Activated CD4-positive, alpha-beta T cell treated with anti-CD3 and anti-CD28 coated beads, Interleukin-2, Interleukin-6, amounts not matched to agents 100 ng/mL and 50 ng/mL, durations not matched to agents 16 hours and 8 hours (primary cell): ENCODE measurements around the gene KCNQ1.

Source experiments
- DNase-seq: peaks from one replicate; pipeline ENCODE4 v3.0.0-alpha.2; 2020

The KCNQ1 gene

DNA sequence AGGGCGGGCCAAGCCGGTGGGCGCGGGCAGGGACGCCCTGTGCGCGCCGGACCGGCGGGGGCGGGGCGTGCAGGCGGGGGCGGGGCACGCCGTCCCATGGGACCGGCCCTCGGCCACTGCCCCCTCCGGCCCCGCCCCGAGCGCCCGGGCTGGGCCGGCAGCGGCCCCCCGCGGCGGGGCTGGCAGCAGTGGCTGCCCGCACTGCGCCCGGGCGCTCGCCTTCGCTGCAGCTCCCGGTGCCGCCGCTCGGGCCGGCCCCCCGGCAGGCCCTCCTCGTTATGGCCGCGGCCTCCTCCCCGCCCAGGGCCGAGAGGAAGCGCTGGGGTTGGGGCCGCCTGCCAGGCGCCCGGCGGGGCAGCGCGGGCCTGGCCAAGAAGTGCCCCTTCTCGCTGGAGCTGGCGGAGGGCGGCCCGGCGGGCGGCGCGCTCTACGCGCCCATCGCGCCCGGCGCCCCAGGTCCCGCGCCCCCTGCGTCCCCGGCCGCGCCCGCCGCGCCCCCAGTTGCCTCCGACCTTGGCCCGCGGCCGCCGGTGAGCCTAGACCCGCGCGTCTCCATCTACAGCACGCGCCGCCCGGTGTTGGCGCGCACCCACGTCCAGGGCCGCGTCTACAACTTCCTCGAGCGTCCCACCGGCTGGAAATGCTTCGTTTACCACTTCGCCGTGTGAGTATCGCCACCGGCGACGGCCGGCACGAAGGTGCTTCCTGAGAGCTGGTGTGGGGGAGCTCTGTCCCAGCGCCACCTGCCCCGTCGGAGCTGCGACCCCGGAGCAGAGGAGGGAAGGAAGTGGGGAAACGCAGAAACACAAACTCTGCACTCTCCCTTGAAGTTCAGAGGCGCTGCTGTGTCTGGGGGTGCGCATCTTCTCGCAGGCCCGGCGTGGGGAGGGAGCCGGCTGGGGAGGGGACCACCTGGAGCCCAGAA, at the start of gene KCNQ1:
Gene KCNQ1, plus strand, starts transcription at position 188 of the 925 bp plus-strand sequence. Its CDS starts 91 bp downstream, at position 279.
- peak; percentile 52 for DNase-seq

- no peak for DNase-seq
Observed at GRCh38 chr11:2395211-2395730, 49.5 kb upstream of the KCNQ1 start.

DNA sequence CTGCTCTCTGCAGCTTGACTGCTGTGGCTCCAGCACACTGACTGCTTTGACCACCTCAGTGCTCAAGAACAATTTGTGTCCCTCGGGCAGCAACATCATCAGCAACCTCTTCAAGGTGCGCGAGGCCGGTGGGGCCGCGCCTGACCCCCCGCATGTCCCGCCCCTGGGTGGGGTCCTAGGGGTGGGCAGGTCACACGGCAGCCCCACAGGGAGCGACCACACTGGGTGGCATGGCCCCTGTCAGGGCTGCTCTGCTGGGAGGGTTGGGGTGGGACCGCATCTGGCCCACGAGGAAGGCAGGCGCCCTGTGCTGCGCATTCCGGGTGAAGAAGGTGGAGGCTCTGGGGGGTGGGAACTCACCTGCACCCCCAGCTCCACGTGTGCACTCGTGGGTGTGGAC, 49.0 kb upstream of the KCNQ1 start:
- DNase-seq, result no peak

GRCh38 chr11:2396471-2396870, 48.3 kb upstream of the KCNQ1 start:
- DNase-seq, result no peak

- no peak for DNase-seq
Observed at GRCh38 chr11:2397005-2397404, 47.8 kb upstream of the KCNQ1 start.

DNA sequence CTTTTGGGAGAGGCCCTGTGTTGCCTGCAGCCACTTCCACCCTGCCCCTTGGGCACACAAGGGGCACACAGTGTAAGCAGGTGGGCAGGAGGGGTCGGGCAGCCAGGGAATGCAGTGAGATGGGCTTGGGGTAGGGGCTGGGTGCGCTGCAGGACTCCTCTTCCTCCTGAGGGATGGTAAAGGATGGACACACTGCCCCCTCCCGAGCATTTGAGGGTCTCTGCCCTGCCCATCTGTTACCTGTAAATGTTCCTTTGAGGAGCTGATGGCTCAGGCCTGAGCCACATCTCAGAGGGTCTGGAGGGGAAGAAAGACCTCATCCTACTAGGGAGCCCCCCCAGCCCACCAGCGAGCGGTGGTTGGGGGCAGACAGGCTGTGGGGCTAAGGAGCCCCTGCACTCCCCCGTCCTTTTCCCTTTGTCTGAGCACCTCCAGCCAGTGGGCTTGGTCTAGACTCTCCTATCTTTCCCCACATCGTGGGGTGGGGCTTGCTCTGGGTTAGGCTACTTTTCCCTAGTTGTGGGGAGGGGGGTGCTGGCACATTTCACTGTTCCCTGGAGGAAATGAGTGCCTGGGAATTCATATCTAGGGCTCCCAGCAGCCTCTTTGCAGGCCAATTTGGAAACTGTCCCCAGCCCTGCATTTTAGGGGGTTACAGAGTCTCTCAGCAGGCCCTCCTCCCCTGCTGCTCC, 46.0 kb upstream of the KCNQ1 start:
- no peak for DNase-seq

- no peak for DNase-seq
Observed at GRCh38 chr11:2399488-2400068, 45.2 kb upstream of the KCNQ1 start.

DNA sequence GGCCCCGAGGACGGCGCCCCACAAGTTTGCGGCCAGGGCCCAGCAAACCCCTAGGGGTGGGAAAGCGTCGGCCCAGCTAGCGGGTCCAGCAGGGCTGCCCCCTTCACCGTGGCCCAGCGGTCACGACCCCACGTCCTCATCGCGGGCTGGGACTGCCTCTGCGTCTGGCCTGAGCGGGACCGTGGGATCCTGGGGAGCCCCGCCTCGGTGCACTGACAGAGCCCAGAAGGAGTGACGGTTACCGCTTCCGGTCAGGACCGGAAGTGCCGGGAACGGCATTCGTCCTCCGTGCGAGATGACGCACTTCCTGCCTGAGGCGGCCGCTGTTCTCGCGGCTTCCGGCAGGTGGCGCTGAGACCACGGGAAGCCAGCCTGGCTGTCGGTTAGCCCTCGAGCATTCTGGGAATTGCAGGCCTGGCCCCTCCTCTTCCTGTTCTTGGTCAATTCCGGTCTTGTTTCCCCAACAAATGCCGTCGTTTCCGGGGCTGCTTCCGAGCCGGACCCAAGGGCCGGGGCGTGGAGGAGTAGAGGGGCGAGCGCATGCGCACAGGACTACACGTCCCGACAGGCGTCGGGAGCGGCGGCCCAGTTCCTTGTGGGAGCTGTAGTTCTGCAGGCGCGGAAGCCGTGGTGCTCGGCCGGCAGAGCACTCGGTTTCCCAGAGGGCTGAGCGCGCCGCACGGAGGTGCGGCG, 44.6 kb upstream of the KCNQ1 start, which contains the start of gene TSSC4:
Gene TSSC4, plus strand, starts transcription at position 682 of the 693 bp plus-strand sequence. CDS start 1,884 bp downstream, outside the sequence.
- DNase-seq, result peak; percentile 100

DNA sequence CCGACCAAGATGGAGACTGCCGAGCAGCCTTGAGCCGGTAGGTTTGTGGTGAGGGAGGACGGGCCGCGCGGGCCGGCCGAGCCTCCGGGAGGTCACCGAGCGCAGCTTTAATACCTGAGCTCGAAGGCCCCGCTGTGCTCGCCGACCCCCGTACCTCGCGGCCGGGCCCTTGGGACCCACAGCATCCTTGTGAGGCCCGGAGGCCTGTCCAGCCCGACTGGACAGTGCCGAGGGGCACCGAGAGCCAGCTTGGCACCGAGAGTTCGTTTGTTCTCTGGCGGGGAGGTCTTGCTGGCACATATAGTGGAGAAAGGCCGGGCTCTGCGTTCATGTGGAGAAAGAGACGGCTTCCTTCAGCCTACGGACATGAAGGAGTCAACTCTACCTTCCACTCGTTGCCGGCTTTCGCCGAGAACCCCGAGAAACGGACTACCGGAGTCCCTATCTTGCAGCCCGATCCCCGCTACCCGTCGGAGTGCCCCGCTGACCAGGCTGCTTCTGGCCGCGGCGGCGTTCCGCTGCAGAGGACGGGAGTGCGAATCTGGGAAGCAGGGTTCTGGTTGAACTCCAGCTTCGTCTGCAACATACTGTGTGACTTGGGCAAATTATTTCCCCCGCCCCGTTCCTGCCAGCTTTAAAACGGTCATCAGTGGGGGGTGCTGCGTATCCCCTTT, 43.9 kb upstream of the KCNQ1 start:
- DNase-seq, result no peak

- DNase-seq, result no peak
Observed at GRCh38 chr11:2401436-2401984, 43.3 kb upstream of the KCNQ1 start.

- DNase-seq, result no peak
Observed at GRCh38 chr11:2402106-2402505, 42.7 kb upstream of the KCNQ1 start.

DNA sequence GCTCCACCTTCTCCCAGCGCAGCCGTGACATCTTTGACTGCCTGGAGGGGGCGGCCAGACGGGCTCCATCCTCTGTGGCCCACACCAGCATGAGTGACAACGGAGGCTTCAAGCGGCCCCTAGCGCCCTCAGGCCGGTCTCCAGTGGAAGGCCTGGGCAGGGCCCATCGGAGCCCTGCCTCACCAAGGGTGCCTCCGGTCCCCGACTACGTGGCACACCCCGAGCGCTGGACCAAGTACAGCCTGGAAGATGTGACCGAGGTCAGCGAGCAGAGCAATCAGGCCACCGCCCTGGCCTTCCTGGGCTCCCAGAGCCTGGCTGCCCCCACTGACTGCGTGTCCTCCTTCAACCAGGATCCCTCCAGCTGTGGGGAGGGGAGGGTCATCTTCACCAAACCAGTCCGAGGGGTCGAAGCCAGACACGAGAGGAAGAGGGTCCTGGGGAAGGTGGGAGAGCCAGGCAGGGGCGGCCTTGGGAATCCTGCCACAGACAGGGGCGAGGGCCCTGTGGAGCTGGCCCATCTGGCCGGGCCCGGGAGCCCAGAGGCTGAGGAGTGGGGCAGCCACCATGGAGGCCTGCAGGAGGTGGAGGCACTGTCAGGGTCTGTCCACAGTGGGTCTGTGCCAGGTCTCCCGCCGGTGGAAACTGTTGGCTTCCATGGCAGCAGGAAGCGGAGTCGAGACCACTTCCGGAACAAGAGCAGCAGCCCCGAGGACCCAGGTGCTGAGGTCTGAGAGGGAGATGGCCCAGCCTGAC, 41.7 kb upstream of the KCNQ1 start:
- no peak for DNase-seq

DNA sequence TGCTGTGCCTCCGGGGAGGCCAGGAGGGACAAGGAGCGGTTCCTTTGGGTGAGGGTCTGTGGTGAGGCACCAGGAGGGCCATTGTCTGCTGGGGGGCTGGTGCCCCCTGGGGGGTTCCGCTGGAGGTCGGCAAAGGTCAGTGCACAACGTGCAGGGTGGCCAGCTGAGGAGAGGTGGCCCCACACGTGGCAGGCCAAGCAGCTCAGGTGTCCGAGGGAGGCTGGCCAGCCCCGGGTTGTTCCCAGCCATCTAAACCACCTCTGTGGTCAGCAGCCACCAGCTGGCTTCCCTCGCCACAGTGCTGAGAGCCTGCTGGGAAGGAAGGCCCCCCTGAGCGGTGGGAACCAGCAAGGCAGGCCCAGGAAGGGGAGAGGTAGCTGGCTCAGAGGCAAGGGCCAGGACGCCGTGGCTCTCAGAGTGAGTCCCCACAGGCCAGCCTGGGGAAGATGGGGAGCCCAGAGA, 40.0 kb upstream of the KCNQ1 start:
- no peak for DNase-seq

DNA sequence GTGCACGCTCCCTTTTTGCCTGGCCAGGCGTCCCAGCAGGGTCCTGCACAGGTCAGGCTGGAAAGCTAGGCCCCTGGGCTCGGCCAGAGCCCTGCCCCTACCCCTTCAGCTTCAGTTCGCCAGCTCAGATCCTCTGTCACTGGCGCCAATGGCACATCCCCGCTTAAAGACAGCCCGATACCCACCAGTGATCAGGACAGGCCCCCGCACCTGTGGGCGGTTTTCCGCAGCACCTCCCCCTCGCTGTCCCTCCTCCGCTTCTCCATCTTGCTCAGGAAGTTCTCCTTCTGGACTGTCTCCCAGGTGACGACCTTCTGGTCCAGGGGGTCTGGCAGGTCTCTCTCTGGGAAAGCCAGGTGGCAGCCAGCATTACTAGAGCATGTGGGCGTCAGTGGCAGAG, 38.4 kb upstream of the KCNQ1 start:
- no peak for DNase-seq

GRCh38 chr11:2406878-2407410, 37.9 kb upstream of the KCNQ1 start:
- no peak for DNase-seq

DNA sequence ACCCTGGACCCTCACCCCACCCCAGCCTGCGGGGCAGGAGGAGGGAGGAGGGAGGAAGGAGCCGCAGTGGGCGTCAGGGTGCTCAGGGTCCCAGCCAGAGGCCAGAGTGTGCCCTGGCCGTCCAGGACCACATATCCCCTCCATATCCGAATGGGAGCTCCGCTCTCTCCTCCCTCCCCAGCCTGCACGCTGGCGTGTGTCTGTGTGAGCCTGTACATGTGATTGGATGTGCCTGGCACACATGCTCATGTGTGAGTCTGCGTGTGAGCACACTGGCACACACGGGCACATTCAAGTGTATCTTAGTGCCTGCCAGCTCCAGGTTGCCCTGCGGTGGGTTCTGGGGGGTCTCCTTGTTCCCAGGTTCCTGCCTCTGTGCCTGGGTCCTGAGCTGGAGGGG, 36.1 kb upstream of the KCNQ1 start:
- DNase-seq, result no peak

DNA sequence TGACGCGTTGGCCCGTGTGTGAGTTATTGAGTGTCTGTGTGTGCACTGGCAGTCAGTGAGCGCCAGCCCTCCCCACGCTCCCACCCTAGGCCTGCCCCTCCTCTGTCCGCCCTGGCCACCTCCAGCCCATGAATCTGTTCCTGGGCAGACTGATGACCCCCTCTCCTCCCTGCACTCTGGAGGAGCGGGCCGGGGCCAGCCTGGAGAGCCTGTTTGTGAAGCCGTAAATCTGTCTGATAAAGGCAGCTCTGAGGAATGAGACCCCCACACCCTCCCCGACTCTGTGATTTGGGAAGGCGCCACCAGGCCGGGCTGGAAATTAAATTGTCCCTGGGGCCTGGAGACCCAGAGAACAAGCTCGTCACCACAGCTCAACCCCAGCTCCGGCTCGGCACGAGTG, 35.7 kb upstream of the KCNQ1 start:
- no peak for DNase-seq

- no peak for DNase-seq
Observed at GRCh38 chr11:2409611-2410468, 35.0 kb upstream of the KCNQ1 start.

DNA sequence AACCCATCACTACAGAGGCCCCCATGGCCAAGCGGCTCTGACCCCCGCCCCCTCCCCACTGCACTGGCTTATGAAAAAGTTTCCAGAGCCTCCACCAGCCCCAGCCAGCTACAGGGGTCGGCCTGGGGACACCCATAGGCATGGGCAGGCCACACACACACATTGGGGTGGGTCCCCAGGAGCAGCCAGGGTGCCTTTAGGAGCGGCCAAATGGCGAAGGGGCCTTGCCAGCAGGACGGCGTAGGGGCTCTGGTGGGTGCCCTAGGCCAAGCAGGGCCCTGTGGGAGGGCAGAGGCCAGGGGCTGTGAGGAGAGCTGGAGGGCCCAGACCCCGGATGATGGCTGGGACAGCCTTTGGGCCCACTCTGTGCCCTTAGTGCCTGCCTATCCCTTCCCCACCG, 34.2 kb upstream of the KCNQ1 start:
- DNase-seq, result no peak
